Globus pallidus (tissue), 1 donor: ENCODE results near the gene CLDND2.

ENCODE experiments used
- DNase-seq: peaks from one replicate; pipeline ENCODE4 v3.0.0-alpha.2; 2015; ENCODE audit warnings: low spot score

The CLDND2 gene

GRCh38 chr19:51330366-51330765 lies 38.4 kb downstream of the CLDND2 start:
- no peak for DNase-seq

GRCh38 chr19:51329411-51329810 lies 39.4 kb downstream of the CLDND2 start:
- DNase-seq, result no peak

- no peak for DNase-seq
Observed at GRCh38 chr19:51327066-51328001, 41.5 kb downstream of the CLDND2 start.

- no peak for DNase-seq
Observed at GRCh38 chr19:51326216-51327065, 42.4 kb downstream of the CLDND2 start.

- no peak for DNase-seq
Observed at GRCh38 chr19:51325161-51325976, 43.4 kb downstream of the CLDND2 start.

- DNase-seq, result no peak
Observed at GRCh38 chr19:51324167-51324481, 44.7 kb downstream of the CLDND2 start.

- no peak for DNase-seq
Observed at GRCh38 chr19:51323481-51324166, 45.2 kb downstream of the CLDND2 start.

- DNase-seq, result no peak
Observed at GRCh38 chr19:51321799-51322198, 47.0 kb downstream of the CLDND2 start.

- no peak for DNase-seq
Observed at GRCh38 chr19:51320280-51320657, 48.5 kb downstream of the CLDND2 start.

GRCh38 chr19:51319649-51320279 lies 49.0 kb downstream of the CLDND2 start:
- DNase-seq, result no peak

GRCh38 chr19:51318687-51319648 lies 49.8 kb downstream of the CLDND2 start:
- no peak for DNase-seq

- no peak for DNase-seq
Observed at GRCh38 chr19:51317968-51318367, 50.8 kb downstream of the CLDND2 start.

GRCh38 chr19:51317376-51317775 lies 51.4 kb downstream of the CLDND2 start:
- DNase-seq, result no peak
